Measurements from ENCODE around the gene NGEF. TPM values are rescaled to one million over a fixed set of nuclear protein-coding genes. Genes with fewer than 3 reads are reported as not detected.

NGEF gene
- total and polyA plus RNA-seq, 10 of the 15 experiments (the other 5 are each of a cell fraction or from before 2014, with no cell fraction given) = 0.12 TPM; not detected in 9

DNA sequence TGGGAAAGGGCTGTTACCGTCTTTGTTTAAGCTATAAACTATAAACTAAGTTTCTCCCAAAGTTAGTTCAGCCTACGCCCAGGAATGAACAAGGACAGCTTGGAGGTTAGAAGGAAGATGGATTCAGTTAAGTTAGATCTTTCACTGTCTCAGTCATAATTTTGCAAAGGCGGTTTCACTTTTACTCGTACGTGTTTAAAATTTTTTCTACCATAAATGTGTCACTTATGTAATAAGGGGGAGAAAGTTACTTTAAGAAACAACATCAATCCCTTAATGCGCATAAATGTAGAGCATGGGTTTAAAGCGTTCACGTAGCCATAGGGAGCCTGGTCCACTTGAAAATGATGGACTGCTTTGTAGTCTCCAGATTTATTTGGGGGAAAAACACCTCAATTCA lies 71.7 kb downstream of the NGEF start:
- POLR2A ChIA-PET = interaction anchor here (2.0 to 2.1 kb wide), 2 partner anchors 13 to 16 kb away, joined by 12 to 15 read pairs; no protein-coding TSS in a partner anchor
- H3K9me3 ChIP-seq (replicated peaks; ENCODE audit: control insufficient read depth, insufficient read depth, low read length) = no peaks in the 10 kb centered on the region
- H3K9ac ChIP-seq (ENCODE audit: control insufficient read depth, insufficient read depth, low read length) = no peak overlapping the region
- WGBS (ENCODE audit: insufficient coverage, insufficient replicate concordance, low lambda C conversion rate, missing lambda C conversion rate) = 11% methylated on average over 8 of the region's 8 CpGs
- CTCF ChIA-PET = interaction anchor here (4.1 kb wide), 1 partner anchor 15 kb away, joined by 23 read pairs; no protein-coding TSS in a partner anchor
- RAD21 ChIA-PET (ENCODE audit: unreplicated experiment) = interaction anchor here (0.9 to 3.1 kb wide), 2 partner anchors 16 to 37 kb away, joined by 3 to 22 read pairs; no protein-coding TSS in a partner anchor
- intact Hi-C loops (cut with micrococcal nuclease; ENCODE audit: unreplicated experiment) (no loop called here), in situ Hi-C loops (cut with MboI) (no loop called here)
- BruUV-seq (replicated peaks) = no TSS peak
- SMC1A ChIA-PET (ENCODE audit: uncharacterized antibody, unreplicated experiment) = interaction anchor here (4.9 kb wide), 1 partner anchor 16 kb away, joined by 52 read pairs; no protein-coding TSS in a partner anchor
- no peak overlapping the region for H2AFZ ChIP-seq (ENCODE audit: control insufficient read depth, low read depth, low read length)
- H3K27me3 ChIP-seq (replicated peaks in 1 of 2; ENCODE audit: control insufficient read depth in 2 of 2, insufficient read depth in 2 of 2, low read length in 1 of 2) = peaks cover 0 to 2% of the 10 kb centered on the region in 2 experiments; a peak in 1 of 4 replicates
- DNase-seq (ENCODE audit: low read depth, low spot score) (no peak), ATAC-seq (peak; percentile 55), FAIRE-seq (no peak)
- H3K36me3 ChIP-seq (ENCODE audit: control insufficient read depth in 2 of 2, insufficient read depth in 2 of 2, low read length in 1 of 2) = no peaks in the 10 kb centered on the region
- no peaks in the 10 kb centered on the region for H3K79me2 ChIP-seq (ENCODE audit: control insufficient read depth, insufficient read depth, low read length)
- H4K20me1 ChIP-seq (ENCODE audit: control insufficient read depth, insufficient read depth) = no peaks in the 10 kb centered on the region
- no peak overlapping the region for H3K4me2 ChIP-seq (ENCODE audit: control insufficient read depth, insufficient read depth)
- no peaks in the 10 kb centered on the region for H3K4me1 ChIP-seq (ENCODE audit: control insufficient read depth, insufficient read depth, low read length)
- H3K4me3 ChIP-seq = no peak overlapping the region
- H3K27ac ChIP-seq (ENCODE audit: control insufficient read depth, insufficient read depth) = no peak overlapping the region
- peak; percentile 51 for TF ChIP-seq DPF2 (IDR thresholded peaks at IDR 0.05)
- TF ChIP-seq MTA2 (IDR thresholded peaks at IDR 0.05; ENCODE audit: low read depth) = no peak
- TF ChIP-seq, protein P1, sequence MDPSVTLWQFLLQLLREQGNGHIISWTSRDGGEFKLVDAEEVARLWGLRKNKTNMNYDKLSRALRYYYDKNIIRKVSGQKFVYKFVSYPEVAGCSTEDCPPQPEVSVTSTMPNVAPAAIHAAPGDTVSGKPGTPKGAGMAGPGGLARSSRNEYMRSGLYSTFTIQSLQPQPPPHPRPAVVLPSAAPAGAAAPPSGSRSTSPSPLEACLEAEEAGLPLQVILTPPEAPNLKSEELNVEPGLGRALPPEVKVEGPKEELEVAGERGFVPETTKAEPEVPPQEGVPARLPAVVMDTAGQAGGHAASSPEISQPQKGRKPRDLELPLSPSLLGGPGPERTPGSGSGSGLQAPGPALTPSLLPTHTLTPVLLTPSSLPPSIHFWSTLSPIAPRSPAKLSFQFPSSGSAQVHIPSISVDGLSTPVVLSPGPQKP (IDR thresholded peaks at IDR 0.05; ENCODE audit: low read depth, low read length) = no peak
- TF ChIP-seq NFYA (IDR thresholded peaks at IDR 0.05; ENCODE audit: borderline replicate concordance, low read depth, low read length) = no peak
- peak; percentile 64; the same call in 1 of the 2 replicates for TF ChIP-seq JUNB (IDR thresholded peaks at IDR 0.05)
- TF ChIP-seq CHD1 (IDR thresholded peaks at IDR 0.05; ENCODE audit: low read depth, low read length) = no peak
- no peak for TF ChIP-seq NRF1 (conservative IDR thresholded peaks at IDR 0.05; ENCODE audit: low read depth, low read length)
- TF ChIP-seq ATF7 (IDR thresholded peaks at IDR 0.05; ENCODE audit: low read depth) = peak; percentile 52; the same call in 1 of the 2 replicates
- TF ChIP-seq MYC (IDR thresholded peaks at IDR 0.05; ENCODE audit: insufficient read depth, insufficient read length, insufficient replicate concordance, low read length, severe bottlenecking) = no peak
- no peak for TF ChIP-seq ZNF217 (IDR thresholded peaks at IDR 0.05)
- peak in 1 of 2 experiments; percentile 13; a peak in 2 of 4 replicates for TF ChIP-seq IKZF2 (IDR thresholded peaks at IDR 0.05)
- no peak for TF ChIP-seq EGR1 (IDR thresholded peaks at IDR 0.05; ENCODE audit: borderline replicate concordance in 1 of 2, low read depth in 2 of 2, low read length in 2 of 2)
- TF ChIP-seq MXI1 (IDR thresholded peaks at IDR 0.05; ENCODE audit: low read depth, low read length) = no peak
- TF ChIP-seq ZNF384 (IDR thresholded peaks at IDR 0.05; ENCODE audit: borderline replicate concordance, low read depth, low read length) = no peak
- TF ChIP-seq TCF3 (IDR thresholded peaks at IDR 0.05; ENCODE audit: borderline replicate concordance, insufficient read depth, low read depth, low read length) = no peak
- TF ChIP-seq, protein P2, sequence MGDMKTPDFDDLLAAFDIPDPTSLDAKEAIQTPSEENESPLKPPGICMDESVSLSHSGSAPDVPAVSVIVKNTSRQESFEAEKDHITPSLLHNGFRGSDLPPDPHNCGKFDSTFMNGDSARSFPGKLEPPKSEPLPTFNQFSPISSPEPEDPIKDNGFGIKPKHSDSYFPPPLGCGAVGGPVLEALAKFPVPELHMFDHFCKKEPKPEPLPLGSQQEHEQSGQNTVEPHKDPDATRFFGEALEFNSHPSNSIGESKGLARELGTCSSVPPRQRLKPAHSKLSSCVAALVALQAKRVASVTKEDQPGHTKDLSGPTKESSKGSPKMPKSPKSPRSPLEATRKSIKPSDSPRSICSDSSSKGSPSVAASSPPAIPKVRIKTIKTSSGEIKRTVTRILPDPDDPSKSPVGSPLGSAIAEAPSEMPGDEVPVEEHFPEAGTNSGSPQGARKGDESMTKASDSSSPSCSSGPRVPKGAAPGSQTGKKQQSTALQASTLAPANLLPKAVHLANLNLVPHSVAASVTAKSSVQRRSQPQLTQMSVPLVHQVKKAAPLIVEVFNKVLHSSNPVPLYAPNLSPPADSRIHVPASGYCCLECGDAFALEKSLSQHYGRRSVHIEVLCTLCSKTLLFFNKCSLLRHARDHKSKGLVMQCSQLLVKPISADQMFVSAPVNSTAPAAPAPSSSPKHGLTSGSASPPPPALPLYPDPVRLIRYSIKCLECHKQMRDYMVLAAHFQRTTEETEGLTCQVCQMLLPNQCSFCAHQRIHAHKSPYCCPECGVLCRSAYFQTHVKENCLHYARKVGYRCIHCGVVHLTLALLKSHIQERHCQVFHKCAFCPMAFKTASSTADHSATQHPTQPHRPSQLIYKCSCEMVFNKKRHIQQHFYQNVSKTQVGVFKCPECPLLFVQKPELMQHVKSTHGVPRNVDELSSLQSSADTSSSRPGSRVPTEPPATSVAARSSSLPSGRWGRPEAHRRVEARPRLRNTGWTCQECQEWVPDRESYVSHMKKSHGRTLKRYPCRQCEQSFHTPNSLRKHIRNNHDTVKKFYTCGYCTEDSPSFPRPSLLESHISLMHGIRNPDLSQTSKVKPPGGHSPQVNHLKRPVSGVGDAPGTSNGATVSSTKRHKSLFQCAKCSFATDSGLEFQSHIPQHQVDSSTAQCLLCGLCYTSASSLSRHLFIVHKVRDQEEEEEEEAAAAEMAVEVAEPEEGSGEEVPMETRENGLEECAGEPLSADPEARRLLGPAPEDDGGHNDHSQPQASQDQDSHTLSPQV (IDR thresholded peaks at IDR 0.05) = peak; percentile 78; the same call in 1 of the 2 replicates
